Measurements from ENCODE around the gene MATCAP1. TPM values are rescaled to one million over a fixed set of nuclear protein-coding genes. Genes with fewer than 3 reads are reported as not detected.

MATCAP1 gene
- total and polyA plus RNA-seq, 2 of the 13 experiments (the other 11 are each of a cell fraction or from before 2014, with no cell fraction given): 11.2 to 24.5 TPM

- no peak for TF ChIP-seq AHDC1 (CRISPR knock-in tag; IDR thresholded peaks at IDR 0.05; ENCODE audit: borderline replicate concordance)
- TF ChIP-seq KDM5A (IDR thresholded peaks at IDR 0.05; ENCODE audit: borderline replicate concordance, low read length): peak; percentile 100
- 0 out of 2 replicates have a peak, but pooled peaks have one; percentile 57 for TF ChIP-seq ZBTB20 (CRISPR knock-in tag; IDR thresholded peaks at IDR 0.05; ENCODE audit: borderline replicate concordance, low read depth)
- TF ChIP-seq ZNF615 (CRISPR knock-in tag; IDR thresholded peaks at IDR 0.05; ENCODE audit: borderline replicate concordance): no peak
- no peak for TF ChIP-seq NCOA1 (CRISPR knock-in tag; IDR thresholded peaks at IDR 0.05)
- TF ChIP-seq CTCF (CRISPR knock-in tag; IDR thresholded peaks at IDR 0.05): peak; percentile 61
- peak; percentile 37; the same call in 1 of the 2 replicates for TF ChIP-seq GFI1 (CRISPR knock-in tag; IDR thresholded peaks at IDR 0.05; ENCODE audit: borderline replicate concordance)
- TF ChIP-seq KDM5B (CRISPR knock-in tag; IDR thresholded peaks at IDR 0.05; ENCODE audit: borderline replicate concordance): peak; percentile 56; the same call in 1 of the 2 replicates
- TF ChIP-seq MAF1 (CRISPR knock-in tag; IDR thresholded peaks at IDR 0.05; ENCODE audit: borderline replicate concordance): peak; percentile 54; the same call in 1 of the 2 replicates
- peak; percentile 80 for TF ChIP-seq BRD4 (CRISPR knock-in tag; IDR thresholded peaks at IDR 0.05)
- peak; percentile 95 for TF ChIP-seq ASH2L (IDR thresholded peaks at IDR 0.05; ENCODE audit: insufficient read length, low read depth, low read length)
- TF ChIP-seq MED8 (CRISPR knock-in tag; IDR thresholded peaks at IDR 0.05; ENCODE audit: insufficient replicate concordance): no peak
- no peak; the same call in 1 of the 2 replicates for TF ChIP-seq ZNF724P (CRISPR knock-in tag; IDR thresholded peaks at IDR 0.05; ENCODE audit: borderline replicate concordance)
- TF ChIP-seq ZNF260 (CRISPR knock-in tag; IDR thresholded peaks at IDR 0.05; ENCODE audit: borderline replicate concordance, low read depth): no peak
- no peak for TF ChIP-seq ZNF570 (CRISPR knock-in tag; IDR thresholded peaks at IDR 0.05; ENCODE audit: borderline replicate concordance)
- TF ChIP-seq ZNF639 (CRISPR knock-in tag; conservative IDR thresholded peaks at IDR 0.05): peak; percentile 97
- peak; percentile 30; the same call in 1 of the 2 replicates for TF ChIP-seq ZNF782 (CRISPR knock-in tag; IDR thresholded peaks at IDR 0.05; ENCODE audit: borderline replicate concordance)
- peak; percentile 90; the same call in 1 of the 2 replicates for TF ChIP-seq ZNF275 (CRISPR knock-in tag; IDR thresholded peaks at IDR 0.05; ENCODE audit: borderline replicate concordance)
Observed at GRCh38 chr16:67226804-67227566, 43.2 kb upstream of the MATCAP1 start, which contains the start of gene TMEM208 (continued).

All from HepG2 (cell line).